Transverse colon (tissue), 4 donors: ENCODE data around the gene SCRN2. TPM values are rescaled to one million over a fixed set of nuclear protein-coding genes. Genes with fewer than 3 reads are reported as not detected.

Experiments used
- DNase-seq: peaks from one replicate; pipeline ENCODE4 v3.0.0-alpha.2; 2019
- H3K27ac ChIP-seq, 4 donors: fragments of 200-600 bp; sonication (generic); 2 replicates each; pipeline ENCODE4 v1.5.1; 2016 to 2018; ENCODE audit warnings: inconsistent platforms in 4 of 4
- H3K27me3 ChIP-seq: fragments of 200-600 bp; sonication (generic); 2 replicates; pipeline ENCODE4 v1.5.1; 2017; ENCODE audit warnings: inconsistent platforms
- H3K36me3 ChIP-seq, 4 donors: fragments of 200-600 bp; sonication (generic); 2 replicates each; pipeline ENCODE4 v1.5.1; 2017 to 2019; ENCODE audit warnings: inconsistent platforms in 4 of 4
- H3K4me1 ChIP-seq, 4 donors: fragments of 200-600 bp; sonication (generic); 2 replicates each; pipeline ENCODE4 v1.5.1; 2017 to 2020; ENCODE audit warnings: inconsistent platforms in 4 of 4
- H3K4me3 ChIP-seq, 4 donors: fragments of 200-600 bp; sonication (generic); 1 replicate in 1 of 4; 2 replicates in 3 of 4; pipeline versions ENCODE4 v1.5.1 to v1.6.1; 2017 to 2019; ENCODE audit warnings: inconsistent platforms in 4 of 4
- H3K9me3 ChIP-seq, 2 donors: fragments of 200-600 bp; sonication (generic); 2 replicates each; pipeline ENCODE4 v1.5.1; 2017 to 2019; ENCODE audit warnings: inconsistent platforms in 2 of 2
- CTCF ChIP-seq, 5 experiments: fragments of 200-600 bp in 3 of 5; fragments of 450-650 bp in 2 of 5; sonication (generic) in 3 of 5; IDR thresholded peaks; 1 replicate in 2 of 5; 2 replicates in 3 of 5; pipeline ENCODE4 v1.5.1; 2016 to 2017; ENCODE audit warnings: antibody characterized with exemption in 5 of 5, inconsistent platforms in 3 of 5, mild to moderate bottlenecking in 2 of 5, moderate library complexity in 1 of 5
- EP300 ChIP-seq: sonication (generic); formaldehyde crosslinking; IDR thresholded peaks from one replicate; pipeline ENCODE4 v1.6.1; 2017; ENCODE audit warnings: antibody characterized with exemption, low read depth
- POLR2A ChIP-seq: fragments of 450-650 bp; IDR thresholded peaks from one replicate; pipeline ENCODE4 v1.6.1; 2016; ENCODE audit warnings: antibody characterized with exemption, mild to moderate bottlenecking, moderate library complexity
- POLR2AphosphoS5 ChIP-seq, 3 donors: sonication (generic); formaldehyde crosslinking; IDR thresholded peaks; one replicate each; pipeline ENCODE4 v1.6.1; 2016; ENCODE audit warnings: antibody characterized with exemption in 3 of 3
- WGBS, 2 donors: methylation state at CpG; one replicate each; pipeline ENCODE4 v1.1.5; 2018; ENCODE audit warnings: low coverage in 1 of 2; 5-methylcytosine and 5-hydroxymethylcytosine counted together
- in situ Hi-C, 4 donors: fragments of 200-750 bp; cut with MboI; loops; one replicate each; pipeline versions ENCODE4 v1.15.0 to v1.15.1; 2017; ENCODE audit warnings: low sequenced_read_pairs in 3 of 4, low pct_ligation_motif_present in 1 of 4, low pct_unique_long_range_greater_than_20kb in 1 of 4
- intact Hi-C: fragments of 100-400 bp; cut with DNase I; formaldehyde crosslinking; loops from one replicate; pipeline ENCODE4 v1.15.1; 2023; ENCODE audit warnings: low total_unique reads
- total RNA-seq, 4 donors: library from RNA; depleted of rRNA; stranded (reverse); fragments of >200 nt; gene quantifications; one replicate each; pipeline ENCODE4 v1.1.0, GENCODE V29; 2016

The SCRN2 gene
- total RNA-seq, 4 donors from 2014 or later: 37.8 to 164 (median 89.7) TPM

- no peak for TF ChIP-seq POLR2A
- no peak overlapping the region for H3K27ac ChIP-seq
- 26% methylated on average over 7 of the region's 7 CpGs; no CpG with 5 or more reads in 1 of the 2 donors for WGBS, 2 donors
- H3K4me1 ChIP-seq: peaks cover 0 to 9% (median 3%) of the 10 kb centered on the region in 4 donors
- DNase-seq: no peak
- peaks cover 14% of the 10 kb centered on the region for H3K27me3 ChIP-seq
- intact Hi-C loops (no loop called here), in situ Hi-C loops (no loop called here)
- no peaks in the 10 kb centered on the region for H3K36me3 ChIP-seq
- no peaks in the 10 kb centered on the region for H3K9me3 ChIP-seq
- no peak overlapping the region for H3K4me3 ChIP-seq
These were observed 23.7 kb upstream of the SCRN2 start for GRCh38 chr17:47864791-47865216.

GRCh38 chr17:47862621-47863440 is 21.8 kb upstream of the SCRN2 start:
- Histone ChIP-seq H3K9me3 (no peaks in the 10 kb centered on the region), H3K4me3 (no peak overlapping the region), H3K4me1 (peaks cover 0 to 9% (median 3%) of the 10 kb centered on the region in 4 donors), H3K27ac (no peak overlapping the region), H3K36me3 (no peaks in the 10 kb centered on the region), H3K27me3 (peaks cover 13% of the 10 kb centered on the region)
- no peak for TF ChIP-seq POLR2AphosphoS5 (IDR thresholded peaks at IDR 0.05)
- no peak for TF ChIP-seq EP300
- TF ChIP-seq CTCF (IDR thresholded peaks at IDR 0.05): no peak
- TF ChIP-seq POLR2A: no peak
- in situ Hi-C loops (no loop called here), intact Hi-C loops (no loop called here)
- WGBS, 2 donors: 56 to 72% methylated on average over 6 to 7 of the region's 7 CpGs
- no peak for DNase-seq

- no peak overlapping the region for H3K4me3 ChIP-seq
- no peak for DNase-seq
- TF ChIP-seq POLR2AphosphoS5 (IDR thresholded peaks at IDR 0.05): no peak
- no peak for TF ChIP-seq CTCF (IDR thresholded peaks at IDR 0.05)
- TF ChIP-seq EP300: no peak
- TF ChIP-seq POLR2A: no peak
- H3K36me3 ChIP-seq: no peaks in the 10 kb centered on the region
- 82 to 87% methylated on average over 3 to 5 of the region's 5 CpGs for WGBS, 2 donors
- peaks cover 0 to 9% (median 3%) of the 10 kb centered on the region in 4 donors for H3K4me1 ChIP-seq
- H3K9me3 ChIP-seq: no peaks in the 10 kb centered on the region
- in situ Hi-C loops (no loop called here), intact Hi-C loops (no loop called here)
- no peak overlapping the region for H3K27ac ChIP-seq
- H3K27me3 ChIP-seq: peaks cover 35% of the 10 kb centered on the region
These were observed 19.3 kb upstream of the SCRN2 start for GRCh38 chr17:47860386-47860785.

- intact Hi-C loops: no loop called here
- peaks cover 61% of the 10 kb centered on the region for H3K27me3 ChIP-seq
- H3K27ac ChIP-seq: no peak overlapping the region
- H3K36me3 ChIP-seq: no peaks in the 10 kb centered on the region
- WGBS, 2 donors: 66 to 72% methylated on average over 9 to 15 of the region's 16 CpGs
- DNase-seq: no peak
- H3K4me3 ChIP-seq: no peak overlapping the region
- H3K9me3 ChIP-seq: no peaks in the 10 kb centered on the region
- no peaks in the 10 kb centered on the region for H3K4me1 ChIP-seq
- in situ Hi-C loops: no loop called here
- TF ChIP-seq POLR2AphosphoS5 (IDR thresholded peaks at IDR 0.05): no peak
- TF ChIP-seq POLR2A: no peak
- TF ChIP-seq CTCF (IDR thresholded peaks at IDR 0.05): no peak
- TF ChIP-seq EP300: no peak
These were observed 16.7 kb upstream of the SCRN2 start for GRCh38 chr17:47857551-47858455.
